ENCODE results near the gene SIN3A.
A peak's percentile ranks its signal among the peaks of the same experiment; 100 is the strongest.
"Not testable (repeated sequence)": the region's sequence is repeated elsewhere in the genome, so short reads cannot be mapped to it uniquely, and the experiment has no call there.

The SIN3A gene

DNA sequence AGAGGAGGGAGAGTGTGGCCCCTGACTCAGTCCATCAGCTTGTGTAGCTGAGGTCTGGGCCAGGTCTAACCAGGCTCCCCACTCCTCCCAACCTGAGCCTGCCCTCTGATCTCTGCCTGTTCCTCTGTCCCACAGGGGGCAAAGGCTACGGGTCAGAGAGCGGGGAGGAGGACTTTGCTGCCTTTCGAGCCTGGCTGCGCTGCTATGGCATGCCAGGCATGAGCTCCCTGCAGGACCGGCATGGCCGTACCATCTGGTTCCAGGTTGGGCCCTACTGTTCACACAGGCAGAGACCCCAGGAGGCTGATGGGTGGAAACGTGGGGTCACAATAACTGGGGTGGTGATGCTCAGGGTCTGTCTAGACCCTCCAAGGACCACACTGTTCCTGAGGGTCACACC, 97.9 kb downstream of the SIN3A start:
- DNase-seq: no peak

DNA sequence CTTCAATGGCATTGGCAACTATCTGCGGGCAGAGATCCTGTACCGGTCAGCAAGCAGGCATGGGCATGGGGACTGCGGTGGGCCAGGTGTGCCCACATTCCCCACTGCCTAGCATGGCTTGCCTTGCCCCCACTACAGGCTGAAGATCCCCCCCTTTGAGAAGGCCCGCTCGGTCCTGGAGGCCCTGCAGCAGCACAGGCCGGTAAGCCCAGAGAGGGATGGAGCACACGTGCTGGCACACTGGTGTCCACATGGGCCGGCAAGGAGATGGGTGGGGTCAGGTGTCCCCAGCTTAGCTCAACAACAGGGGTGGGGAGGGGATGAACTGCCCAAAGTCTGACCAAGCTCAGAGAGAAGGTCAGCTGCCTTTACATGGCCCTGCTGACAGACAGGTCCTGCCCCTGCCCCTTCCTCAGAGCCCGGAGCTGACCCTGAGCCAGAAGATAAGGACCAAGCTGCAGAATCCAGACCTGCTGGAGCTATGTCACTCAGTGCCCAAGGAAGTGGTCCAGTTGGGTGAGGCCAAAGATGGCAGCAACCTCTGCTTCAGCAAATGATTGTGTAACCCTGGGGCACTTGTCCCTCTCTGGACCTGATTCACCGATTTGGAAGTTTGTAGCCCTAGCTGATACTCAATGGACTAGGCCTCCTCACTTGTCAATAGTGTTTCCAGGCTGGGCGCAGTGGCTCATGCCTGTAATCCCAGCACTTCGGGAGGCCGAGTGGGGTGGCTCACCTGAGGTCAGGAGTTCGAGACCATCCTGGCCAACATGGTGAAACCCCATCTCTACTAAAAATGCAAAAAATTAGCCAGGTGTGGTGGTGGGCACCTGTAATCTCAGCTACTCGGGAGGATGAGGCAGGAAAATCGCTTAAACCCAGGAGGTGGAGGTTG, 99.1 kb downstream of the SIN3A start:
- DNase-seq: no peak

GRCh38 chr15:75350601-75351361, 100.7 kb downstream of the SIN3A start:
- no peak for DNase-seq

- no peak for DNase-seq
These were observed 101.5 kb downstream of the SIN3A start for GRCh38 chr15:75349851-75350588.

GRCh38 chr15:75349351-75349669, 102.2 kb downstream of the SIN3A start:
- DNase-seq: not testable (repeated sequence)

DNA sequence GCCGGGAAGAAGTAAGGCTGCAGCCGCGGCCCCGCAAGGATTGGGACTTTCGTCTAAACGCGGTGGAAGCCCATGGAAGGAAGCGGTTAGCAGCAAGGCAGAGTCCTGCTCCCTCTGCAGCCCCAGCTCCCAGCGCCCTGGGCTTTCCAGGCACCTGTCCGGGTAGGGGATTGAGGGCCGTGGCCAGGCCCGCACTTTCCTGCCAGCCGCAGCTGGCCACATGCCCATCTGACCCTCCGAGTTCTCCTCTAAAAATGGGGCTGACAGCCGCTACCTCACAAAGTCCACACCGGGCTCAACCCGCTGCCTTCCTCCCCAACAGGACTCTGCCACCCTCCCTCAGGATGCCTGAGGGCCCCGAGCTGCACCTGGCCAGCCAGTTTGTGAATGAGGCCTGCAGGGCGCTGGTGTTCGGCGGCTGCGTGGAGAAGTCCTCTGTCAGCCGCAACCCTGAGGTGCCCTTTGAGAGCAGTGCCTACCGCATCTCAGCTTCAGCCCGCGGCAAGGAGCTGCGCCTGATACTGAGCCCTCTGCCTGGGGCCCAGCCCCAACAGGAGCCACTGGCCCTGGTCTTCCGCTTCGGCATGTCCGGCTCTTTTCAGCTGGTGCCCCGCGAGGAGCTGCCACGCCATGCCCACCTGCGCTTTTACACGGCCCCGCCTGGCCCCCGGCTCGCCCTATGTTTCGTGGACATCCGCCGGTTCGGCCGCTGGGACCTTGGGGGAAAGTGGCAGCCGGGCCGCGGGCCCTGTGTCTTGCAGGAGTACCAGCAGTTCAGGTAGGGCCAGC, 102.7 kb downstream of the SIN3A start:
- peak; percentile 14 to 62 for DNase-seq

- peak in 1 of 2 experiments; percentile 40 for DNase-seq
These were observed 103.4 kb downstream of the SIN3A start for GRCh38 chr15:75348034-75348561.

GRCh38 chr15:75347222-75348033, 104.1 kb downstream of the SIN3A start:
- peak; percentile 26 to 81 for DNase-seq

GRCh38 chr15:75346796-75347221, 104.7 kb downstream of the SIN3A start, which contains the start of gene NEIL1:
Gene NEIL1 (plus strand): TSS chr15:75347039. CDS start chr15:75348906, 1,867 bp downstream.
- no peak for DNase-seq

GRCh38 chr15:75343953-75344352, 107.5 kb downstream of the SIN3A start:
- not testable (repeated sequence) for DNase-seq

GRCh38 chr15:75342221-75342620, 109.3 kb downstream of the SIN3A start:
- no peak for DNase-seq

GRCh38 chr15:75339531-75340240, 111.8 kb downstream of the SIN3A start:
- DNase-seq: no peak

- no peak for DNase-seq
These were observed 112.7 kb downstream of the SIN3A start for GRCh38 chr15:75338661-75339240.

GRCh38 chr15:75335705-75336355, 115.7 kb downstream of the SIN3A start, which contains the start of gene COMMD4:
Gene COMMD4 (plus strand): TSS chr15:75336063. CDS start chr15:75336090, 27 bp downstream.
- peak; percentile 89 to 97 for DNase-seq

DNA sequence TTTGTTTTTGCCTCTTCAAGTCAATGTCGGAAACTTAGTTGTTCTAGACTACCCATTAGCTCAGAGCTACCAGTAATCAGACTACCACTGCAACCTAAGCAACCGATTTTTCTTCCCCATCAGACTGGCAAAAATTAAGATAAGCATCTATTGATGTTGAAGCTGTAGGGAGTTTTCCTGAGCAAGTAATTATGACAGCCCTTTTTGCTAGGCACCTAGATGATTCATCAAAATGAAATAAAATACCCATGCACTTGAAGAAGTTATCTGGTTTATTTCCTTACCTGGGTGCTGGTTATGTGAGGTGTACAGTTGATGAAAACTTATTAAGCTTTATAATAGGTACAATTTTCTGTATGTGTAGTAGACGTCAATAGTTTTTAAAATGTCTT, 116.2 kb downstream of the SIN3A start:
- no peak for DNase-seq

DNA sequence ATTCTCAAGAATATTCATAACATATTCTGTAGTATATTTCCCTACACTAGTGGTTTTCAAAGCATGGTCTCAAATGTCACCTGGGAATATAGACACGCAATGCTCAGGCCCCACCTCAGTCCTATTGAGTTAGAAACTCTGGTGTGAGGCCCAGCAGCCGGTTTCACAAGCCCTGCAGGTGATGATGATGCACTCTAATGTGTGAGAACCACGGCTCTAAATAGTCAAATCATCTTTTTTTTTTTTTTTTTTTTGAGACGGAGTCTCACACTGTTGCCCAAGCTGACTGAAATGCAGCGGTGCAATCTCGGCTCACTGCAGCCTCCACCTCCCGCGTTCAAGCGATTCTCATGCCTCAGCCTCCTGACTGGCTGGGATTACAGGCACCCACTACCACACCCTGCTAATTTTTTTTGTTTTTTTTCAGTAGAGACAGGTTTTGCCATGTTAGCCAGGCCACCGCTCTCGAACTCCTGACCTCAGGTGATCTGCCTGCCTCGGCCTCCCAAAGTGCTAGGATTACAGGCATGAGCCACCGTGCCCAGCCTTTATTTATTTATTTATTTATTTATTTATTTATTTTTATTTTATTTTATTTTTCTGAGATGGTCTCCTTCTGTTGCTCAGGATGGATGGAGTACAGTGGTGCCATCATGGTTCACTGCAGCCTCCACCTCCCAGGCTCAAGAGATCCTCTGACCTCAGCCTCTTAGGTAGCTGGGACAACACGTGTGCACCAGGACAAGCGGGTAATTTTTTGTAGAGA, 117.7 kb downstream of the SIN3A start:
- not testable (repeated sequence) for DNase-seq

GRCh38 chr15:75332093-75332492, 119.4 kb downstream of the SIN3A start:
- DNase-seq: not testable (repeated sequence)

GRCh38 chr15:75329571-75329970, 121.9 kb downstream of the SIN3A start:
- DNase-seq: no peak
